Subcutaneous adipose tissue (tissue), 4 donors: ENCODE data around the gene UBAP1L. TPM values are rescaled to one million over a fixed set of nuclear protein-coding genes. Genes with fewer than 3 reads are reported as not detected.

Source experiments
- CTCF ChIP-seq: fragments of 450-650 bp; IDR thresholded peaks from one replicate; pipeline ENCODE4 v1.5.1; 2016; ENCODE audit warnings: low read depth, mild to moderate bottlenecking, control low read depth, antibody characterized with exemption, moderate library complexity
- total RNA-seq, 4 donors: library from RNA; depleted of rRNA; stranded (reverse); fragments of >200 nt; gene quantifications; one replicate each; pipeline ENCODE4 v1.1.0, GENCODE V29; 2016

Gene UBAP1L
- total RNA-seq, 4 donors from 2014 or later: 1.3 to 5.7 (median 3.1) TPM

GRCh38 chr15:65056106-65056505, 58.9 kb downstream of the UBAP1L start:
- TF ChIP-seq CTCF: no peak

GRCh38 chr15:65055201-65055870, 59.7 kb downstream of the UBAP1L start:
- no peak for TF ChIP-seq CTCF

GRCh38 chr15:65054333-65055200, 60.4 kb downstream of the UBAP1L start:
- no peak for TF ChIP-seq CTCF

- TF ChIP-seq CTCF: no peak
Observed at GRCh38 chr15:65052956-65053355, 62.0 kb downstream of the UBAP1L start.

- TF ChIP-seq CTCF: no peak
Observed at GRCh38 chr15:65051266-65051665, 63.7 kb downstream of the UBAP1L start.

- TF ChIP-seq CTCF: no peak
Observed at GRCh38 chr15:65050270-65050669, 64.7 kb downstream of the UBAP1L start.

- TF ChIP-seq CTCF: no peak
Observed at GRCh38 chr15:65049418-65049840, 65.6 kb downstream of the UBAP1L start.
